ENCODE results near the gene FAM83F. TPM values are rescaled to one million over a fixed set of nuclear protein-coding genes. Genes with fewer than 3 reads are reported as not detected.

FAM83F gene
- total and polyA plus RNA-seq, 2 donors (not counting 1 experiment from before 2014, with no cell fraction given), result not detected

- no peak overlapping the region for H2AFZ ChIP-seq (ENCODE audit: low read length)
These were observed 34.6 kb downstream of the FAM83F start for GRCh38 chr22:40029189-40029890.

GRCh38 chr22:40030026-40030757 is 35.4 kb downstream of the FAM83F start:
- Histone ChIP-seq H3K36me3 (ENCODE audit: control insufficient read depth, insufficient read depth, low read length) (no peaks in the 10 kb centered on the region), H3K4me2 (ENCODE audit: extremely low read depth, insufficient read depth, low read length) (no peak overlapping the region), H3K79me2 (ENCODE audit: control insufficient read depth, insufficient read depth, low read length) (no peaks in the 10 kb centered on the region), H3K9me3 (ENCODE audit: control insufficient read depth, insufficient read depth, low read depth, low read length) (no peaks in the 10 kb centered on the region), H2AFZ (ENCODE audit: low read length) (no peak overlapping the region), H3K27ac (ENCODE audit: insufficient read depth, low read length) (no peak overlapping the region), H3K4me1 (ENCODE audit: control insufficient read depth, extremely low read depth, insufficient read depth, low read length) (no peaks in the 10 kb centered on the region), H4K20me1 (ENCODE audit: control insufficient read depth, extremely low read depth, insufficient read depth, low read length) (no peaks in the 10 kb centered on the region), H3K27me3 (ENCODE audit: control insufficient read depth, insufficient read depth, low read length) (peaks cover 13% of the 10 kb centered on the region), H3K4me3 (replicated peaks in 1 of 4; ENCODE audit: control extremely low read depth in 1 of 4, insufficient read depth in 1 of 4, low read depth in 3 of 4, low read length in 4 of 4) (no peak overlapping the region), H3K9ac (ENCODE audit: insufficient read depth, low read length) (no peak overlapping the region)
- TF ChIP-seq EZH2 (IDR thresholded peaks at IDR 0.05; ENCODE audit: low read length, missing control alignments) (no peak), CTCF (conservative IDR thresholded peaks at IDR 0.05 in 1 of 2, IDR thresholded peaks at IDR 0.05 in 1 of 2; ENCODE audit: low read depth in 1 of 2, low read length in 2 of 2) (no peak)
- DNase-seq (ENCODE audit: low read depth in 2 of 2), result no peak

More at GRCh38 chr22:40029189-40029890, 34.6 kb downstream of the FAM83F start:
- no peaks in the 10 kb centered on the region for H3K79me2 ChIP-seq (ENCODE audit: control insufficient read depth, insufficient read depth, low read length)
- H3K4me2 ChIP-seq (ENCODE audit: extremely low read depth, insufficient read depth, low read length), result no peak overlapping the region
- DNase-seq (ENCODE audit: low read depth in 2 of 2), result no peak
- TF ChIP-seq CTCF (conservative IDR thresholded peaks at IDR 0.05 in 1 of 2, IDR thresholded peaks at IDR 0.05 in 1 of 2; ENCODE audit: low read depth in 1 of 2, low read length in 2 of 2), result no peak
- TF ChIP-seq EZH2 (IDR thresholded peaks at IDR 0.05; ENCODE audit: low read length, missing control alignments), result no peak
- H3K4me3 ChIP-seq (replicated peaks in 1 of 4; ENCODE audit: control extremely low read depth in 1 of 4, insufficient read depth in 1 of 4, low read depth in 3 of 4, low read length in 4 of 4), result no peak overlapping the region
- no peaks in the 10 kb centered on the region for H3K9me3 ChIP-seq (ENCODE audit: control insufficient read depth, insufficient read depth, low read depth, low read length)
- no peaks in the 10 kb centered on the region for H3K36me3 ChIP-seq (ENCODE audit: control insufficient read depth, insufficient read depth, low read length)
- H3K9ac ChIP-seq (ENCODE audit: insufficient read depth, low read length), result no peak overlapping the region
- no peak overlapping the region for H3K27ac ChIP-seq (ENCODE audit: insufficient read depth, low read length)
- H3K27me3 ChIP-seq (ENCODE audit: control insufficient read depth, insufficient read depth, low read length), result peaks cover 12% of the 10 kb centered on the region
- H4K20me1 ChIP-seq (ENCODE audit: control insufficient read depth, extremely low read depth, insufficient read depth, low read length), result no peaks in the 10 kb centered on the region
- H3K4me1 ChIP-seq (ENCODE audit: control insufficient read depth, extremely low read depth, insufficient read depth, low read length), result no peaks in the 10 kb centered on the region

GRCh38 chr22:40030758-40031095 is 36.0 kb downstream of the FAM83F start:
- Histone ChIP-seq H3K4me1 (ENCODE audit: control insufficient read depth, extremely low read depth, insufficient read depth, low read length) (no peaks in the 10 kb centered on the region), H3K27ac (ENCODE audit: insufficient read depth, low read length) (no peak overlapping the region), H3K4me3 (replicated peaks in 1 of 4; ENCODE audit: control extremely low read depth in 1 of 4, insufficient read depth in 1 of 4, low read depth in 3 of 4, low read length in 4 of 4) (no peak overlapping the region), H4K20me1 (ENCODE audit: control insufficient read depth, extremely low read depth, insufficient read depth, low read length) (no peaks in the 10 kb centered on the region), H3K79me2 (ENCODE audit: control insufficient read depth, insufficient read depth, low read length) (no peaks in the 10 kb centered on the region), H3K9ac (ENCODE audit: insufficient read depth, low read length) (no peak overlapping the region), H3K36me3 (ENCODE audit: control insufficient read depth, insufficient read depth, low read length) (no peaks in the 10 kb centered on the region), H3K4me2 (ENCODE audit: extremely low read depth, insufficient read depth, low read length) (no peak overlapping the region), H3K27me3 (ENCODE audit: control insufficient read depth, insufficient read depth, low read length) (peaks cover 13% of the 10 kb centered on the region), H2AFZ (ENCODE audit: low read length) (no peak overlapping the region), H3K9me3 (ENCODE audit: control insufficient read depth, insufficient read depth, low read depth, low read length) (no peaks in the 10 kb centered on the region)
- no peak for DNase-seq (ENCODE audit: low read depth in 2 of 2)
- TF ChIP-seq EZH2 (IDR thresholded peaks at IDR 0.05; ENCODE audit: low read length, missing control alignments), result no peak
- TF ChIP-seq CTCF (conservative IDR thresholded peaks at IDR 0.05 in 1 of 2, IDR thresholded peaks at IDR 0.05 in 1 of 2; ENCODE audit: low read depth in 1 of 2, low read length in 2 of 2), result no peak
